PFSK-1 (cell line): ENCODE measurements around the gene BHMT.

Experiments used
- FOXP2 ChIP-seq: optimal IDR thresholded peaks from 2 replicates; pipeline ENCODE3; 2011; ENCODE audit warnings: borderline replicate concordance, control low read depth, inconsistent platforms; ENCODE audit not compliant: insufficient read depth; ENCODE audit errors: extremely low read length, extremely low read depth
- POLR2AphosphoS5 ChIP-seq: IDR thresholded peaks from 2 replicates; pipeline ENCODE4 v1.6.1; 2012; ENCODE audit warnings: low read depth, mild to moderate bottlenecking, control low read depth, low read length, moderate library complexity
- REST ChIP-seq, 2 experiments: IDR thresholded peaks; 2 replicates each; pipeline versions ENCODE4 v1.6.1 to v1.8.0; 2011 to 2012; ENCODE audit warnings: low read depth in 2 of 2, low read length in 2 of 2, control low read depth in 1 of 2, inconsistent platforms in 1 of 2, mild to moderate bottlenecking in 1 of 2, moderate library complexity in 1 of 2; ENCODE audit not compliant: insufficient read depth in 1 of 2
- SIN3A ChIP-seq: IDR thresholded peaks from 2 replicates; pipeline ENCODE4 v1.6.1; 2012; ENCODE audit warnings: mild to moderate bottlenecking, low read length, moderate library complexity, borderline replicate concordance; ENCODE audit not compliant: insufficient read depth
- TAF1 ChIP-seq: IDR thresholded peaks from 2 replicates; pipeline ENCODE4 v1.6.1; 2012; ENCODE audit warnings: low read length, control low read depth, borderline replicate concordance; ENCODE audit not compliant: insufficient read depth

- TF ChIP-seq POLR2AphosphoS5: no peak
- TF ChIP-seq REST (IDR thresholded peaks at IDR 0.05; ENCODE audit: insufficient read depth in 1 of 2, low read depth in 2 of 2, low read length in 2 of 2): no peak
- TF ChIP-seq TAF1: no peak
- no peak for TF ChIP-seq SIN3A
- TF ChIP-seq FOXP2: no peak
Measured at GRCh38 chr5:79076819-79077218, 34.8 kb upstream of the BHMT start.
